Smooth muscle cell (in vitro differentiated cells): Measurements from ENCODE around the gene BPIFA3. TPM values are rescaled to one million over a fixed set of nuclear protein-coding genes. Genes with fewer than 3 reads are reported as not detected.

ENCODE experiments used
- DNase-seq: peaks from one replicate; lab custom pipeline; 2025; ENCODE audit not compliant: unreplicated experiment; lab: John Stamatoyannopoulos, UW
- H2AFZ ChIP-seq: fragments of 200-600 bp; sonication (generic); 2 replicates; pipeline ENCODE4 v1.6.0; 2016; ENCODE audit warnings: antibody characterized with exemption, low read depth, mild to moderate bottlenecking
- H3F3A ChIP-seq: fragments of 200-600 bp; sonication (generic); 2 replicates; pipeline ENCODE4 v1.6.0; 2017; ENCODE audit warnings: antibody characterized with exemption, low read depth
- H3K27ac ChIP-seq: fragments of 200-600 bp; sonication (generic); 2 replicates; pipeline ENCODE4 v1.5.1; 2016; ENCODE audit warnings: low read depth, mild to moderate bottlenecking
- H3K27me3 ChIP-seq: fragments of 200-600 bp; sonication (generic); 2 replicates; pipeline ENCODE4 v1.6.1; 2016; ENCODE audit warnings: low read depth, mild to moderate bottlenecking
- H3K36me3 ChIP-seq: fragments of 200-600 bp; sonication (generic); 2 replicates; pipeline ENCODE4 v1.5.1; 2016; ENCODE audit warnings: low read depth
- H3K4me1 ChIP-seq: fragments of 200-600 bp; sonication (generic); 2 replicates; pipeline ENCODE4 v1.5.1; 2016; ENCODE audit warnings: low read depth
- H3K4me2 ChIP-seq: fragments of 200-600 bp; sonication (generic); 2 replicates; pipeline ENCODE4 v1.6.0; 2016; ENCODE audit warnings: mild to moderate bottlenecking
- H3K4me3 ChIP-seq: fragments of 200-600 bp; sonication (generic); 2 replicates; pipeline ENCODE4 v1.5.1; 2016; ENCODE audit warnings: mild to moderate bottlenecking
- H3K79me2 ChIP-seq: fragments of 200-600 bp; sonication (generic); 2 replicates; pipeline ENCODE4 v1.6.0; 2016; ENCODE audit warnings: low read depth, mild to moderate bottlenecking
- H3K9ac ChIP-seq: fragments of 200-600 bp; sonication (generic); 2 replicates; pipeline ENCODE4 v1.6.0; 2016; ENCODE audit warnings: low read depth
- H3K9me3 ChIP-seq: fragments of 200-600 bp; sonication (generic); replicated peaks from 2 replicates; pipeline ENCODE4 v1.5.1; 2016; ENCODE audit warnings: low read depth
- H4K20me1 ChIP-seq: fragments of 200-600 bp; sonication (generic); 2 replicates; pipeline ENCODE4 v1.6.0; 2016; ENCODE audit warnings: low read depth
- CTCF ChIP-seq: fragments of 200-600 bp; sonication (generic); IDR thresholded peaks from 2 replicates; pipeline ENCODE4 v1.5.1; 2017; ENCODE audit warnings: borderline replicate concordance, mild to moderate bottlenecking, antibody characterized with exemption; ENCODE audit not compliant: insufficient read depth, poor library complexity, severe bottlenecking
- WGBS: methylation state at CpG from one replicate; pipeline ENCODE4 v1.1.7; 2016; ENCODE audit warnings: low lambda C conversion rate; 5-methylcytosine and 5-hydroxymethylcytosine counted together
- polyA plus RNA-seq: library from polyadenylated mRNA; unstranded; fragments of >200 nt; fragmentation: Nextera tagmentation; extraction: Ambion mirVana; gene quantifications from 2 replicates; pipeline ENCODE4 v1.2.1, GENCODE V29; 2016
- total RNA-seq: library from RNA; depleted of rRNA; stranded (reverse); fragments of >200 nt; gene quantifications from 2 replicates; pipeline ENCODE4 v1.2.3, GENCODE V29; 2014

Gene BPIFA3
- total and polyA plus RNA-seq, 2 experiments from 2014 or later: not detected

GRCh38 chr20:33187491-33187890, 29.7 kb upstream of the BPIFA3 start:
- H3K4me1 ChIP-seq: no peaks in the 10 kb centered on the region
- H3F3A ChIP-seq: no peaks in the 10 kb centered on the region
- no peak overlapping the region for H3K4me2 ChIP-seq
- H2AFZ ChIP-seq: no peak overlapping the region
- H3K27me3 ChIP-seq: no peaks in the 10 kb centered on the region
- TF ChIP-seq CTCF: no peak
- H3K4me3 ChIP-seq: no peak overlapping the region
- no peak for DNase-seq
- H3K9me3 ChIP-seq: no peaks in the 10 kb centered on the region
- H3K79me2 ChIP-seq: no peaks in the 10 kb centered on the region
- no peaks in the 10 kb centered on the region for H4K20me1 ChIP-seq
- H3K27ac ChIP-seq: no peak overlapping the region
- 87% methylated on average over 4 of the region's 4 CpGs for WGBS
- H3K9ac ChIP-seq: no peak overlapping the region
- H3K36me3 ChIP-seq: no peaks in the 10 kb centered on the region

- Histone ChIP-seq H3K27ac (no peak overlapping the region), H3K4me2 (no peak overlapping the region), H3F3A (no peaks in the 10 kb centered on the region), H3K9me3 (no peaks in the 10 kb centered on the region), H3K79me2 (no peaks in the 10 kb centered on the region), H3K4me3 (no peak overlapping the region), H3K9ac (no peak overlapping the region), H3K27me3 (no peaks in the 10 kb centered on the region), H4K20me1 (no peaks in the 10 kb centered on the region), H2AFZ (no peak overlapping the region), H3K4me1 (no peaks in the 10 kb centered on the region), H3K36me3 (no peaks in the 10 kb centered on the region)
- WGBS: 76% methylated on average over 9 of the region's 9 CpGs
- DNase-seq: no peak
- TF ChIP-seq CTCF: no peak
Measured at GRCh38 chr20:33188421-33188820, 28.7 kb upstream of the BPIFA3 start.

- H4K20me1 ChIP-seq: no peaks in the 10 kb centered on the region
- TF ChIP-seq CTCF: no peak
- no peak overlapping the region for H2AFZ ChIP-seq
- 65% methylated on average over 3 of the region's 3 CpGs for WGBS
- H3K4me2 ChIP-seq: no peak overlapping the region
- H3K9me3 ChIP-seq: no peaks in the 10 kb centered on the region
- H3K4me3 ChIP-seq: no peak overlapping the region
- peaks cover 7% of the 10 kb centered on the region for H3K27me3 ChIP-seq
- H3K36me3 ChIP-seq: no peaks in the 10 kb centered on the region
- H3F3A ChIP-seq: no peaks in the 10 kb centered on the region
- no peaks in the 10 kb centered on the region for H3K79me2 ChIP-seq
- H3K27ac ChIP-seq: no peak overlapping the region
- H3K4me1 ChIP-seq: no peaks in the 10 kb centered on the region
- no peak overlapping the region for H3K9ac ChIP-seq
- no peak for DNase-seq
Measured at GRCh38 chr20:33191484-33191883, 25.7 kb upstream of the BPIFA3 start.

- DNase-seq: no peak
- Histone ChIP-seq H3F3A (no peaks in the 10 kb centered on the region), H3K9me3 (no peaks in the 10 kb centered on the region), H2AFZ (no peak overlapping the region), H3K4me1 (no peaks in the 10 kb centered on the region), H3K9ac (no peak overlapping the region), H3K36me3 (no peaks in the 10 kb centered on the region), H4K20me1 (no peaks in the 10 kb centered on the region), H3K79me2 (no peaks in the 10 kb centered on the region), H3K27ac (no peak overlapping the region), H3K4me3 (no peak overlapping the region), H3K4me2 (no peak overlapping the region), H3K27me3 (peaks cover 7% of the 10 kb centered on the region)
- TF ChIP-seq CTCF: no peak
- 87% methylated on average over 1 of the region's 1 CpG for WGBS
Measured at GRCh38 chr20:33191955-33192354, 25.2 kb upstream of the BPIFA3 start.
